B cell (primary cell): ENCODE results near the gene EVI2B.

Experiments
- CTCF ChIP-seq: fragments of 200-600 bp; IDR thresholded peaks from one replicate; pipeline ENCODE4 v1.8.0; 2022; ENCODE audit warnings: antibody characterized with exemption, mild to moderate bottlenecking
- EZH2 ChIP-seq: IDR thresholded peaks from 2 replicates; pipeline ENCODE4 v1.6.1; 2012; ENCODE audit warnings: borderline replicate concordance, low read depth, mild to moderate bottlenecking, moderate library complexity, low read length; ENCODE audit not compliant: insufficient read depth, poor library complexity, severe bottlenecking

DNA sequence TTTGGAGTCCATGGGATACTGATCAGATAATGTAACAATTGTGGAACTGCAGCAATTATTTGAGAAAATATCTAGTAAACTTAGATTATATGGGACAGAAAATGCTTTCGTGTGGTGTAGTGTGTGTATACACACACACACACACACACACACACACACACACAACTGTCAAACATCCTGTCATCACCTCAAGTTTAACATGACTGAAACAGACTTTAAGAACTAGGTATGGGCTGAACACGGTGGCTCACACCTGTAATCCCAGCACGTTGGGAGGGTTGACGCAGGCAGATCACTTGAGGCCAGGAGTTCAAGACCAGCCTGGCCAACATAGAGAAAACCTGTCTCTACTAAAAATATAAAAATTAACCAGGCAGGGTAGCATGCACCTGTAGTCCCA lies 8.1 kb upstream of the EVI2B start:
- no peak for TF ChIP-seq CTCF
- no peak for TF ChIP-seq EZH2
